Parathyroid adenoma (tissue), 2 donors: ENCODE data around the gene MKX.

Experiments
- H2AFZ ChIP-seq: fragments of 300-600 bp; sonication (generic); one replicate; pipeline ENCODE4 v1.7.0; 2017; ENCODE audit warnings: antibody characterized with exemption, mild to moderate bottlenecking
- H3K27ac ChIP-seq: fragments of 300-600 bp; sonication (generic); one replicate; pipeline ENCODE4 v1.7.0; 2017
- H3K27me3 ChIP-seq: fragments of 300-600 bp; sonication (generic); one replicate; pipeline ENCODE4 v1.7.0; 2017; ENCODE audit warnings: low read length; ENCODE audit not compliant: control insufficient read depth, insufficient read depth
- H3K36me3 ChIP-seq: fragments of 300-600 bp; sonication (generic); one replicate; pipeline ENCODE4 v1.7.0; 2017; ENCODE audit warnings: low read length; ENCODE audit not compliant: control insufficient read depth, insufficient read depth
- H3K4me1 ChIP-seq: fragments of 300-600 bp; sonication (generic); one replicate; pipeline ENCODE4 v1.7.0; 2017; ENCODE audit warnings: control low read depth
- H3K4me2 ChIP-seq: fragments of 300-600 bp; sonication (generic); one replicate; pipeline ENCODE4 v1.7.0; 2017; ENCODE audit warnings: low read length
- H3K4me3 ChIP-seq: fragments of 300-600 bp; sonication (generic); one replicate; pipeline ENCODE4 v1.7.0; 2017; ENCODE audit warnings: low read depth, low read length
- H3K79me2 ChIP-seq: fragments of 300-600 bp; sonication (generic); one replicate; pipeline ENCODE4 v1.7.0; 2017; ENCODE audit warnings: control low read depth
- H3K9ac ChIP-seq: fragments of 300-600 bp; sonication (generic); one replicate; pipeline ENCODE4 v1.7.0; 2017; ENCODE audit warnings: mild to moderate bottlenecking
- H3K9me3 ChIP-seq: fragments of 300-600 bp; sonication (generic); one replicate; pipeline ENCODE4 v1.7.0; 2017; ENCODE audit warnings: low read length; ENCODE audit not compliant: control insufficient read depth
- TF ChIP-seq, protein P1 (sequence below): fragments of 300-600 bp; sonication (generic); IDR thresholded peaks from one replicate; pipeline ENCODE4 v1.7.0; 2017; ENCODE audit warnings: antibody characterized with exemption, mild to moderate bottlenecking
- donor health status: primary hyperparathyroidism.

Gene MKX

DNA sequence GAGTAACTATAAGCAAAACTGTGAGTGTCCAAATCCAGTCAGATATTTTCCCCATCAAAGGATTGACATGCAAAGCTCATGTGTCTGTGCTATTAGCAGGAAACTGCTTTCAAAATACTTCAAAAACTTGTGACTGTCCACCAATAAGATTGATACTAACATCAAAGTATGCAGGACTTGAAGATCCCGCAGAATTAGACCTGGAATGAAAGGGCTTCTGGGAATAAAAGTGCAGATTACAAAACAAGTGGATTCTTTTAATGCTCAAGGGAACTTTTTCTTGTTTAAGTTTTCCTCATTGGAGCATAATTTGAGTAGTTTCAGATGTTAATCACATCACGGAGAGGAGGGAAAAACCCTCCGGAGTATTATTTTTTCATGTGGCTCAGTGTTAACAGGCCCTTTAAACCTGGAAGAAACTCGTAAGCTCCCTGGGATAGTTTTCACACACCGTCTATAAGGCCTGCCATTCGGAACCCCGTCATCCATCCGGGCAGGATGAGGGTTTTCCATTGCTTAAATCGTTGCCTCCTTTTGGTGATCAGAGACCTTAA is 33.9 kb upstream of the MKX start:
- H3K79me2 ChIP-seq = no peaks in the 10 kb centered on the region
- TF ChIP-seq, protein P1, sequence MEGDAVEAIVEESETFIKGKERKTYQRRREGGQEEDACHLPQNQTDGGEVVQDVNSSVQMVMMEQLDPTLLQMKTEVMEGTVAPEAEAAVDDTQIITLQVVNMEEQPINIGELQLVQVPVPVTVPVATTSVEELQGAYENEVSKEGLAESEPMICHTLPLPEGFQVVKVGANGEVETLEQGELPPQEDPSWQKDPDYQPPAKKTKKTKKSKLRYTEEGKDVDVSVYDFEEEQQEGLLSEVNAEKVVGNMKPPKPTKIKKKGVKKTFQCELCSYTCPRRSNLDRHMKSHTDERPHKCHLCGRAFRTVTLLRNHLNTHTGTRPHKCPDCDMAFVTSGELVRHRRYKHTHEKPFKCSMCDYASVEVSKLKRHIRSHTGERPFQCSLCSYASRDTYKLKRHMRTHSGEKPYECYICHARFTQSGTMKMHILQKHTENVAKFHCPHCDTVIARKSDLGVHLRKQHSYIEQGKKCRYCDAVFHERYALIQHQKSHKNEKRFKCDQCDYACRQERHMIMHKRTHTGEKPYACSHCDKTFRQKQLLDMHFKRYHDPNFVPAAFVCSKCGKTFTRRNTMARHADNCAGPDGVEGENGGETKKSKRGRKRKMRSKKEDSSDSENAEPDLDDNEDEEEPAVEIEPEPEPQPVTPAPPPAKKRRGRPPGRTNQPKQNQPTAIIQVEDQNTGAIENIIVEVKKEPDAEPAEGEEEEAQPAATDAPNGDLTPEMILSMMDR = no peak
- no peak overlapping the region for H3K4me2 ChIP-seq
- H3K4me3 ChIP-seq = no peak overlapping the region
- no peaks in the 10 kb centered on the region for H3K27me3 ChIP-seq
- no peak overlapping the region for H3K9ac ChIP-seq
- H3K9me3 ChIP-seq = no peaks in the 10 kb centered on the region
- no peak overlapping the region for H3K27ac ChIP-seq
- no peak overlapping the region for H2AFZ ChIP-seq
- H3K36me3 ChIP-seq = no peaks in the 10 kb centered on the region
- H3K4me1 ChIP-seq = peaks cover 3% of the 10 kb centered on the region

DNA sequence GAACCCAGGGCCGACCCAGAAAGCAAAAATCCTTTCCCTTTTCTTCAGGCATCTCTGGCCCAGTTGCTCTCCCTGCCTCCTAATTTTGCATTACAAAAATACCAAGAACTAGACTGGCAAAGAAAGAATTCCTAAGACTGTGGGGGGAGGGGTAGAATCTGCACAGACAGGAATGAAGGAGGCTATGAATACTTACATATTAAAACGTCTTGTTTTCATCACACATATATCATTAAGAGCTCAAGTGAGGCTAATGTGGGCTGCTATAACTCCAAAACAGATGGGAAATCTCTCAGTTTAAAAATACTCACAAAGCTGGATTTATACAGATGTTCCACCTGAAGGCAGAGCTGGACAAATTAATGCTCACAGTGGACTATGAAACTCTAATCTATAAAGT is 29.2 kb upstream of the MKX start:
- Histone ChIP-seq H3K27me3 (no peaks in the 10 kb centered on the region), H3K27ac (no peak overlapping the region), H2AFZ (no peak overlapping the region), H3K79me2 (no peaks in the 10 kb centered on the region), H3K36me3 (no peaks in the 10 kb centered on the region), H3K4me3 (no peak overlapping the region), H3K4me1 (peaks cover 3% of the 10 kb centered on the region), H3K9me3 (no peaks in the 10 kb centered on the region), H3K9ac (no peak overlapping the region), H3K4me2 (no peak overlapping the region)
- TF ChIP-seq, protein P1 = no peak

DNA sequence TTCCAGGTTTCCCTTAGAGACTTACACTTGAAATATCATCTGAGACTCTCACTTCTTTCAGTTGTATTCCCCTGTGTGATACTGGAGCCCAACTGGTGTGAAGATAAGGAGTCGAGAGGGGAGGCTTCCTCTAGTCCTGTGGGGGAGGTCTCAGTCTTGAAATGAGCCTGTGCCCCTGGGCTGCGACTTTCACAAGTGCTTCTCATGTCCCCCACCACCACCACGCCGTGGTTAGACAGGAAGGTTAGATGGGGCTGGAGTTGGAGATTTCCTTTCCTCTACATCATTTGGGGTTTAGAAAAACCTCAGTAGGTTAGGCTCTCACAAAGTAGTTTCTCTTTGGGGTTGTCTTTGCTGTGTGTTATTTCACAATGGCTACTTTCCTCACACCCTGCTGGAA is 25.6 kb upstream of the MKX start:
- no peak overlapping the region for H2AFZ ChIP-seq
- no peak overlapping the region for H3K9ac ChIP-seq
- TF ChIP-seq, protein P1 = no peak
- H3K4me2 ChIP-seq = no peak overlapping the region
- H3K79me2 ChIP-seq = no peaks in the 10 kb centered on the region
- peaks cover under 1% of the 10 kb centered on the region for H3K4me1 ChIP-seq
- H3K36me3 ChIP-seq = no peaks in the 10 kb centered on the region
- H3K27me3 ChIP-seq = no peaks in the 10 kb centered on the region
- H3K4me3 ChIP-seq = no peak overlapping the region
- no peaks in the 10 kb centered on the region for H3K9me3 ChIP-seq
- H3K27ac ChIP-seq = no peak overlapping the region

DNA sequence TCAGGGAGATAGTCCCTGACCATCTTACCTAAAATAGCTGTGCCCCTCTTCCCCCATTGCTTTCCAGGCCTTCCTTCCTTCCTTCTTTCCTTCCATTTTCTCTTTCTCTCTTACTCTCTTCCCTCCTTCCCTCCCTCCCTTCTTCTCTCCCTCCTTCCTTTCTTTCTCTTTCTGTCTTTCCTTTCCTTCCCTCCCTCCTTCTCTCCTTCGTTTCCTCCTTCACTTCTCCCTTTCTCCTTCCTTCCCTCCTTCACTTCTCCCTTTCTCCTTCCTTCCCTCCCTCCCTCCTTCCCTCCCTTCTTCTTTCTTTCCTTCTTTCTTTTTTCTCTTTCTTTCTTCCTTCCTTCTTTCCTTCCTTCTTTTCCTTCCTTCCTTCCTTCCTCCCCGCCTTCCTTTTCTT is 24.6 kb upstream of the MKX start:
- TF ChIP-seq, protein P1 = no peak

DNA sequence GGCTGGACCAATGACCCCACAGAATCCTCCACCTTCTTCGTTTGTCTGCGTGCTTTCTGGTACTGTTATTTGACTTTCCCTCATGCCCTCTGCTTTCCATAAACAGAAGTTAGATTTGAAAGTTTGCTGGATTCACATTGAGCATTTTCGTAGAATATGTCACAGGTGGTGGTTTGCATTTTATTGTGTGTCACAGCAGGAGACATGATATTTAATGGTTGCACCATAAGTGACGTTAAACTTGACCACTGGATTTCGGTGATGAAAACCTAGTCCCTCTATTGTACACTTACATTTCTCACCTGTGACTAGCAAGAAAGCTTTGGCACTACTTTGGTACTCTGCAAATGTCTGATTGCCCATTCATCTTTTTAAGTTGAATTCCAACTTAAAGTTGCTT is 15.2 kb upstream of the MKX start:
- Histone ChIP-seq H3K4me2 (no peak overlapping the region), H3K9me3 (no peaks in the 10 kb centered on the region), H3K36me3 (no peaks in the 10 kb centered on the region), H3K4me1 (no peaks in the 10 kb centered on the region), H3K9ac (no peak overlapping the region), H3K27me3 (no peaks in the 10 kb centered on the region), H2AFZ (no peak overlapping the region), H3K4me3 (no peak overlapping the region), H3K27ac (no peak overlapping the region), H3K79me2 (no peaks in the 10 kb centered on the region)
- TF ChIP-seq, protein P1 = no peak

More for the DNA sequence above, 24.6 kb upstream of the MKX start:
- H3K36me3 ChIP-seq = no peaks in the 10 kb centered on the region
- H3K27ac ChIP-seq = no peak overlapping the region
- no peaks in the 10 kb centered on the region for H3K9me3 ChIP-seq
- no peak overlapping the region for H3K9ac ChIP-seq
- no peak overlapping the region for H3K4me3 ChIP-seq
- no peaks in the 10 kb centered on the region for H3K27me3 ChIP-seq
- H2AFZ ChIP-seq = no peak overlapping the region
- H3K4me1 ChIP-seq = no peaks in the 10 kb centered on the region
- no peak overlapping the region for H3K4me2 ChIP-seq
- no peaks in the 10 kb centered on the region for H3K79me2 ChIP-seq
